A673 (cell line): ENCODE data around the gene LPA. TPM values are rescaled to one million over a fixed set of nuclear protein-coding genes. Genes with fewer than 3 reads are reported as not detected.

ENCODE experiments used
- BruUV-seq: library from RNA; stranded (reverse); fragments of 400-500 nt; replicated peaks from 2 replicates; lab custom pipeline; 2021; lab: Mats Ljungman, UMichigan
- CTCF ChIA-PET: fragments of 300-600 bp; sonication (Branson Sonifier 250); formaldehyde crosslinking; loops from one replicate; lab custom pipeline; 2022; ENCODE audit warnings: antibody characterized with exemption; lab: Charles Lee
- POLR2A ChIA-PET: fragments of 300-600 bp; sonication (Branson Sonifier 250); formaldehyde crosslinking; loops from one replicate; lab custom pipeline; 2022; ENCODE audit warnings: antibody characterized with exemption; ENCODE audit not compliant: low non-redundant PET; lab: Charles Lee
- DNase-seq: peaks from one replicate; pipeline ENCODE4 v3.0.0-alpha.2; 2015; ENCODE audit warnings: low spot score
- H3K27ac ChIP-seq: fragments of 200-600 bp; sonication (generic); 2 replicates; pipeline ENCODE4 v1.5.1; 2016; ENCODE audit warnings: mixed run types, low read depth, mild to moderate bottlenecking, mixed read lengths, antibody characterized with exemption, low read length; ENCODE audit not compliant: poor library complexity, severe bottlenecking
- H3K27me3 ChIP-seq: fragments of 200-600 bp; sonication (generic); replicated peaks from 2 replicates; pipeline ENCODE4 v1.6.1; 2017; ENCODE audit warnings: mixed run types, low read depth, mild to moderate bottlenecking, mixed read lengths, antibody characterized with exemption, low read length; ENCODE audit not compliant: insufficient read depth, poor library complexity
- H3K36me3 ChIP-seq: fragments of 200-600 bp; sonication (generic); 2 replicates; pipeline ENCODE4 v1.6.1; 2016; ENCODE audit warnings: mixed run types, mild to moderate bottlenecking, mixed read lengths, antibody characterized with exemption, low read length; ENCODE audit not compliant: insufficient read depth, poor library complexity, severe bottlenecking
- H3K4me1 ChIP-seq: fragments of 200-600 bp; sonication (generic); 2 replicates; pipeline ENCODE4 v1.6.1; 2017; ENCODE audit warnings: mixed run types, mild to moderate bottlenecking, mixed read lengths, antibody characterized with exemption, low read length; ENCODE audit not compliant: insufficient read depth, poor library complexity, severe bottlenecking
- H3K4me3 ChIP-seq: fragments of 200-600 bp; sonication (generic); 2 replicates; pipeline ENCODE4 v1.5.1; 2016; ENCODE audit warnings: low read depth, mixed run types, mild to moderate bottlenecking, mixed read lengths, low read length; ENCODE audit not compliant: poor library complexity, severe bottlenecking
- H3K9me3 ChIP-seq: fragments of 200-600 bp; sonication (generic); 2 replicates; pipeline ENCODE4 v1.6.1; 2016; ENCODE audit warnings: mixed run types, low read depth, mild to moderate bottlenecking, mixed read lengths, antibody characterized with exemption, low read length; ENCODE audit not compliant: poor library complexity, severe bottlenecking
- EZH2 ChIP-seq: fragments of 200-600 bp; sonication (generic); IDR thresholded peaks from 2 replicates; pipeline ENCODE4 v1.6.1; 2017; ENCODE audit warnings: borderline replicate concordance, low read depth, mild to moderate bottlenecking, mixed read lengths, antibody characterized with exemption, low read length; ENCODE audit not compliant: poor library complexity, severe bottlenecking
- intact Hi-C: fragments of 100-400 bp; cut with micrococcal nuclease; formaldehyde crosslinking; loops from one replicate; pipeline ENCODE4 v1.10.0; 2022; ENCODE audit not compliant: unreplicated experiment
- total RNA-seq: library from RNA; stranded (reverse); gene quantifications from 2 replicates; pipeline ENCODE4 v1.2.3, GENCODE V29; 2021
- TF ChIP-seq, protein P1 (sequence below): fragments of 300-800, 200-600 bp; sonication (generic); conservative IDR thresholded peaks from 2 replicates; pipeline ENCODE4 v1.5.1; 2017; ENCODE audit warnings: low read depth, mild to moderate bottlenecking, antibody characterized with exemption, low read length, moderate library complexity, mixed read lengths

Gene LPA
- total RNA-seq, 1 experiment from 2014 or later, result not detected

- DNase-seq, result no peak
- POLR2A ChIA-PET, result no interaction called here
- Histone ChIP-seq H3K4me1 (no peaks in the 10 kb centered on the region), H3K27me3 (no peaks in the 10 kb centered on the region), H3K27ac (no peak overlapping the region), H3K36me3 (no peaks in the 10 kb centered on the region), H3K9me3 (no peaks in the 10 kb centered on the region), H3K4me3 (no peak overlapping the region)
- no TSS peak for BruUV-seq
- intact Hi-C loops, result no loop called here
- CTCF ChIA-PET, result no interaction called here
- no peak for TF ChIP-seq EZH2
- TF ChIP-seq, protein P1, sequence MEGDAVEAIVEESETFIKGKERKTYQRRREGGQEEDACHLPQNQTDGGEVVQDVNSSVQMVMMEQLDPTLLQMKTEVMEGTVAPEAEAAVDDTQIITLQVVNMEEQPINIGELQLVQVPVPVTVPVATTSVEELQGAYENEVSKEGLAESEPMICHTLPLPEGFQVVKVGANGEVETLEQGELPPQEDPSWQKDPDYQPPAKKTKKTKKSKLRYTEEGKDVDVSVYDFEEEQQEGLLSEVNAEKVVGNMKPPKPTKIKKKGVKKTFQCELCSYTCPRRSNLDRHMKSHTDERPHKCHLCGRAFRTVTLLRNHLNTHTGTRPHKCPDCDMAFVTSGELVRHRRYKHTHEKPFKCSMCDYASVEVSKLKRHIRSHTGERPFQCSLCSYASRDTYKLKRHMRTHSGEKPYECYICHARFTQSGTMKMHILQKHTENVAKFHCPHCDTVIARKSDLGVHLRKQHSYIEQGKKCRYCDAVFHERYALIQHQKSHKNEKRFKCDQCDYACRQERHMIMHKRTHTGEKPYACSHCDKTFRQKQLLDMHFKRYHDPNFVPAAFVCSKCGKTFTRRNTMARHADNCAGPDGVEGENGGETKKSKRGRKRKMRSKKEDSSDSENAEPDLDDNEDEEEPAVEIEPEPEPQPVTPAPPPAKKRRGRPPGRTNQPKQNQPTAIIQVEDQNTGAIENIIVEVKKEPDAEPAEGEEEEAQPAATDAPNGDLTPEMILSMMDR, result no peak
Measured at GRCh38 chr6:160668589-160668988, 4.5 kb upstream of the LPA start.

GRCh38 chr6:160667639-160668481 lies 3.8 kb upstream of the LPA start:
- ChIA-PET POLR2A (no interaction called here), CTCF (no interaction called here)
- DNase-seq, result peak; percentile 18
- no TSS peak for BruUV-seq
- TF ChIP-seq, protein P1, result peak; percentile 66
- no peak for TF ChIP-seq EZH2
- no peaks in the 10 kb centered on the region for H3K4me1 ChIP-seq
- no peak overlapping the region for H3K27ac ChIP-seq
- H3K27me3 ChIP-seq, result no peaks in the 10 kb centered on the region
- H3K4me3 ChIP-seq, result no peak overlapping the region
- intact Hi-C loops, result no loop called here
- H3K9me3 ChIP-seq, result no peaks in the 10 kb centered on the region
- no peaks in the 10 kb centered on the region for H3K36me3 ChIP-seq

GRCh38 chr6:160662842-160663241 lies 1.2 kb downstream of the LPA start:
- H3K4me1 ChIP-seq, result no peaks in the 10 kb centered on the region
- H3K27ac ChIP-seq, result no peak overlapping the region
- H3K4me3 ChIP-seq, result no peak overlapping the region
- no peaks in the 10 kb centered on the region for H3K9me3 ChIP-seq
- ChIA-PET CTCF (no interaction called here), POLR2A (no interaction called here)
- no TSS peak for BruUV-seq
- intact Hi-C loops, result no loop called here
- TF ChIP-seq, protein P1, result no peak
- no peak for TF ChIP-seq EZH2
- no peaks in the 10 kb centered on the region for H3K36me3 ChIP-seq
- no peak for DNase-seq
- no peaks in the 10 kb centered on the region for H3K27me3 ChIP-seq
